HG03103 (cell line): ENCODE data around the gene C1QTNF8.

Source experiments
- ATAC-seq: cut with Tn5 transposase; IDR thresholded peaks from one replicate; pipeline ENCODE4 v1.9.1; 2021; ENCODE audit warnings: low read depth; ENCODE audit not compliant: unreplicated experiment

The C1QTNF8 gene

DNA sequence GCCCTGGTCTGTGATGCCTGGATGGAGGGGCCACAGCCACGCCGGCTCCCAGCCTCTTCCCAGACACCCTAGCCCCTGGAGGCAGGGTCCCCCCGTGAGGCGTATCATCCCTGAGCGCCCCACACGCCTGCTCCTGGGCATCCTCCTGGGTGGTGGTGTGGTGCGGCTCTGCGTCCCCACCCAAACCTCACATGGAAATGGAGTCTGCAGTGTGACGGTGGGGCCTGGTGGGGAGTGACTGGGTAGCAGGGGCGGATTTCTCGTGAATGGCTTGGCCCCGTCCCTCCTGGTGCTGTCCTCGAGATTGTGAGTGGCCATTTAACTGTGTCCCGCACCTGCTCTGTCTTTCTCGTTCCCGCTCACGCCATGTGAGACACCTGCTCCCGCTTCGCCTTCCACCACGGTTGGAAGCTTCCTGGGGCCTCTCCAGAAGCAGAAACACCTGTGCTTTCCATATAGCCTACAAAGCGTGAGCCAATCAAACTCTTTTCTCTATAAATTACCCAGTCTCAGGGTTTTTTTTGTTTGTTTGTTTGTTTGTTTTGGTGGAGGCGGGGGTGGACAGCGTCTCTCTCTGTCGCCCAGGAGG lies 29.4 kb downstream of the C1QTNF8 start:
- no peak for ATAC-seq

DNA sequence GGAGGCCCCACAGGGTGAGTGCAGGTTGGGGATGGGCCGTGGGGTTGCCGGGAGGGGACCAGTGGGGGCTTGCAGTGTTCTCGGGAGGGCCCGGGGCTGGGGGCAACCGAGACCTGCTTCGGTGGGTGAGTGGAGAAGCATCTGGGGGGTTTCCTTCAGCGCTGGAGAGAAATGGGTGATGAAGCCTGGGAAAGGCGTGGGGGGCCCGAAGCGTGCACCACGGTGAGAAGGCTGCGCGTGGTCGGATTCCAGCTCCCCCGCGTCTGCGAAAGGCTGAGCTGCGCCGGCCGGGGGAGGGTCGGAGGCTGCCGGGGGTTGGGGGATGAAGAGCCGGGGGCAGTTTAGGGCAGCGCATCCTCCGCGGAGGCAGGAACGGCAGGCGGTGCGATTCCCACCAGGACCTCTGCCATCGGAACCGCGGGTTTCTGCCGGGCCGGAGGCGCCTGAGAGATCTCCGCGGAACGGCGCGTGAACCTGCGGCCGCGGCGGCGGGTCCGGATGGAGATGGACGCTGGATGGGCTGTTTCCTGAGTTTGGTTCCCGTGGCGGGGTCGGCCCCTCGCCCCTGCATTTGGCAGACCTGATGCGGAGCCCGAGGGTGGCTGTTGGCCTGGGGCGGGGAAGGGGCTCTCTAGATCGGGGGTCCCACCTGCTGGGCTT lies 30.4 kb downstream of the C1QTNF8 start:
- ATAC-seq: no peak

DNA sequence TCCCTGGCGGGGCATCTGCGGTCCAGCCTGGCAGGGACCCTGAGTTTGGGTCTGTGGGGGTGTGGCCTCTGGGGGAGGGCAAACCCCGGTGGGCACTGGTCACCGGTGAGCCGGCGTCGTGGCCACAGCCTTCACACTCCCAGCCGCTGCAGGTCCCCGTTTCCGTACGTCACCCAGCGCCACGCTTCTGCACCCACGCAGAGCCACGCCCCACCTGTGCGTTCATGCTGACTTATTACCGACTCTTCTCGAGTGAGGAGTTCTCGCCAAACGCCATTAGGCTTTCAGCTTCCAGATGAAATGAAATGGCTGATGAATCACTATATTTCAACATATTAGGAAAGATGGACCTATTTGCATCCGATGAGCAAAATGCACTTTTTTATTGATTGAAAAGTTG lies 32.3 kb downstream of the C1QTNF8 start:
- no peak for ATAC-seq

DNA sequence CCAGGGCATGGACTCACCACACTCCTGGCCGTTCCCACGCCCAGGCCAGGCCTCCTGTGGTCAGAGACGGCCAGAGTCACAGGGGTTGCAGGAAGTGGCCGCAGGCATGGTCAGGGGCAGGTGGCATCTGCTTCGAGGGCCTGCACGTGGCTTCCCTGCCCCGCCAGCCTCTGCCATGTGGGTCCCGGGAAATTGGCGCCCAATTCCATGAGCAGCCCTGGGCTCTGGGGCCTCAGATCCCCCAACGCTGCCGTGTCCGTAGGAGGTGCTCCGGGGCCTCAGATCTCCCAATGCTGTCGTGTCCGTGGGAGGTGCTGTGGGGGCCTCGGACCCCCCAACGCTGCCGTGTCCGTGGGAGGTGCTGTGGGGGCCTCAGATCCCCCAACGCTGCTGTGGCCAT lies 33.1 kb downstream of the C1QTNF8 start:
- no peak for ATAC-seq

GRCh38 chr16:1061769-1062505 lies 34.1 kb downstream of the C1QTNF8 start:
- ATAC-seq: no peak

DNA sequence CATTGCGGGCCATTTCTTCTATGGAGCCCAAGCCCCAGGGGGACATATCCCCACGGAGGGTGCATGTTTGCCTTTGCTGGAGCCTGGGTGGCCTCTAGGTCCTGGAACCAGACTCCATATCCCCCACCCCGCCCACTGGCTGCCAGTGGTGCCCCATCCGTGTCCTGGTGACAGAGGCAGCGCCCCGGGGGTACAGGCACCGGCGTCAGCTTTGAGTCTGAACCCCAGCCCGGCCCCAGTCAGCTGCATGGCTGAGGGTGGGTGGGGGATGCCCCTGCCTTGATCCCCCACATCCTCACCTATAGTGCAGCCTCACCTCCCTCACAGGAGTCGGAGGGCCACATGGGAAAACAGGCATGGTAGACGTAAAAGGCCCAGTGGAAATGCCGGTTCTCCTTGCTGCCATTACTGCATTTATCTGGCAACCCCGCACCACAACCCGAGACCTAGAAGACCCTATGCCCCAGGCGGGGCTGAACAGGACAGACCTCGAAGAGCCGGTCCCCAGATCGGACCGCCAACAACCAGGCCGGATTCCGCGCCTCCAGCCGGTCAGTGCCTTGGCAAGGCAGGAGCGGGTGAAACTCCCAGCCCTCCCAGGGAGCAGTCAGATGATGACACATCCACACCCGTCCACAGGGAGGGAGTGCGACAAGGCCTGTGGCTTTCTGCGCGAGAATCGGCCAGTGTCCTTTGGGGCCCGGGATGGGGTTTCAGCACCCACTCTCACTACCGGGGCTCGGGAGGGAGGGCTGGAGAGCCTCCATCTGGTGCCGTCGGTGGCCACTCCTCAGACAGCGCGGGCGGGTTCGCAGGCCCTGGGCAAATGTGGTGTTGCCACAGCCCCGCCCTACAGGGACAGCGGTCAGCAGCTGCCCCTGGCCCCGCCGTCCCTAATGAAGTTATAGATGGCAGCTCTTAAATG lies 35.4 kb downstream of the C1QTNF8 start:
- no peak for ATAC-seq

DNA sequence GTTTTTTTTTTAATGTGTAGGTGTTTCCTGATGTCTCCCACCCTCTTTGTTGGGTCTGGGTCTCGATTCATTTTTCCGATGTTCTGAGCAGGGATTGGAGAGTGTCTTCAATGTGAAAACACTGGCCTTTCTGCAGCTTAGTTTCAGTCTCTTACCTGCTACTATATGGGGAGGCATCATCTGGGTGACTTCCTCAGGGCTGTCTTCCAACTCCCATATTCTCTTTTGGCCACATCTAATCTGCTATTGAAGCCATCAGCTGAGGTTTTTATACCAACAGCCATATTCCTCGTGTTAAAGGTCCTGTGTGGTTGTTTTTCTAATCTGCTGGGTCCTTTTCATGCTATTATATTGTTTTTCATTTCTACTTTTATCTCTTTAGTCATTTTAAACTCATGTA lies 36.7 kb downstream of the C1QTNF8 start:
- ATAC-seq: no peak

GRCh38 chr16:1058216-1058615 lies 37.8 kb downstream of the C1QTNF8 start:
- ATAC-seq: no peak

- ATAC-seq: no peak
Observed at GRCh38 chr16:1057252-1057932, 38.7 kb downstream of the C1QTNF8 start.

DNA sequence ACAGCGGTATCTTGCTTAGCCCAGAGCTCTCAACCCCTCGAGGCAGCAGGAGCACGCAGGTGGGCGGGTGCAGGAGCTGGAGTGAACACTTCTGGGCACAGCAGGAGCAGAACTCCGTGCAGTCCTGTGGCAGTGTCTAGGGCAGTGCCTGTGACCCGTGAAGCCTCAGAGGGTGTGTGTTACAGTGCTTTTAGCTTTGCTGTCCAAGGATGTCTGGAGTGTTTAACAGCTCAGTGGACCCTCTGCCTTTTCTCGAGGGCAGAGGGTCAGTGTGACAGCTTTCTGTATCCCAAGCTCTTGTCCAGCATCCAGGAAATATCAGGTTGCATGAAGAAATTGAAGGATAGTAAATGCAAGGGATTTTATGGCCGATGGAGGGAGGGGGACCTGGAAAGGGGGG lies 39.8 kb downstream of the C1QTNF8 start:
- no peak for ATAC-seq

DNA sequence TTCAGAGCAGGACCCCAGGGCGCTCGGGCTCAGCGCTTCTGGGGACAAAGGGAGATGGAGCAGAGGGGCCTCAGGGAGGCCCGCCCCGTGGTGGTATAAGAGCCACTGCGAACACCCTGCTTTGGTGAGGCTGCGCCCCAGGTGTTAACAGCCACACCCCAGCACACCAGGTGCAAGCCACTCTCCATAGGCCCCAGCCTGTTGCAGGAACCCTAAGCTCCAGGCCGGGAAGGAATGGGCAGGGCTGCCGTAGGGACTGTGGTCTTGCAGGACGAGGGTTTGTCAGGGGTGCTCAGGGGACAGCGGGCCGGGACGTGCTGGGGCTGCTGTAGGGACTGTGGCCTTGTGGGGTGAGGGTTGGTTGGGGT lies 40.5 kb downstream of the C1QTNF8 start:
- no peak for ATAC-seq

DNA sequence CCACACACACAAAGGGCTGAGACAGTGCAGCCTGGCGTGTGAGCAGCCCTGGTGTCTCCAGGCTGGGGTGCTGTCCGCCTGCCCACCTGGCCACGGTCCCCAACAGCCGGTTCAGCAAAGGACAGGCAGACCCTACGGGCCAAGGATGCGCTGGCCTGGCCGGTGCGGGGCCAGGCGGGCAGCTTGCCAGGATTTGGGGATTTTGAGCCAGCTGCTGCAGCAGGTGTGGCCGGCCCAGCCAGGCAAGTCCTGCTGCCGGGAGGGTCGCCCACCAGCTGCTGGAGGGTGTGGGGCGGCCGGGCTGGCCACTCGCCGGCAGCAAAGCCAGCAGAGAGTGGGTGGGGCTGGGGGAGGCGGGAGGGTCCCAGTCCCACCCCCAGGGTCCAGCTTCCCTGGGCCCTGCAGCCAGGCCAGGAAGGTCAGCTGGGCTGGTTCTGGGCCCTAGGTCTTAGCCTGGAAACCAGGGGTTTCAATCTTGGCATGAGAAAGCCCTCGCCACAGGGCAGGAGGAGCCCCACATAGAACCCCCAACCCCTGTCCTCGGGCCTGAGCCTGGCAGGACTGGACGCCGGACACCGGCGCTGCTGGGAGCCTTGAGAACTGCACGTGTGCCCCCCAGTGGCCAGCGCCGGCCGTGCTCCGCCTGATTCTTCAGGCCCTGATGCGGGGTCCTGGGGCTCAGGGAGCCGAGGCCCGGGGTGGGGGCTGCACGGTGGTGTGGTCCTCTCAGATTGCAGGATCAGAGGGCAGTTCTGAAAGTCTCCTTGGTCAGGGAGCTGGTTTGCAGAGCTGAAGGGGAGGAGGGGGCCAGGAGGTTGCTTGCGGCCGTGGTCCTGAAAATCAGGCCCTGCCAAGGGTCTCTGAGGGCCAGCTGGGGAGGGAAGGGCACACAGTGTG lies 41.1 kb downstream of the C1QTNF8 start:
- no peak for ATAC-seq

- ATAC-seq: no peak
Observed at GRCh38 chr16:1053700-1054368, 42.2 kb downstream of the C1QTNF8 start.

DNA sequence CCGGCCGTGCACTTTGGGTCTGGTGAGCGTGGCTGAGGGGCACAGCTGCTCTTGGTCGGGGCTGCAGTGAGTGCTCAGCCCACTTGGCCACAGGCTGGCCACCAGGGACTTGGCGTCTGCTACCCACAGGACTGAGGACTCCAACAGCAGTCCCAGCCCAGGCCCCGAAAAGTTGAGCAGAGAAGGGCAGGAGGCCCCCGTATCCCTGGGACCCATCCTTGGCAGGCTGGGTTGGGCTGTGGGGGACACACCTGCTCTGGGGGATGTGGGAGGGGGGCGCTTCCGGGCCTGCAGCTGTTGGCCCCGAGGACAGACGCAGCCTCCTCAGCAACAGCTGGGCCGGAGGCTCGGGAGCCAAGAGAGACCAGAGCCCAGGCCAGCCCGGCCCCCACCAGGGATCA lies 42.9 kb downstream of the C1QTNF8 start:
- no peak for ATAC-seq

DNA sequence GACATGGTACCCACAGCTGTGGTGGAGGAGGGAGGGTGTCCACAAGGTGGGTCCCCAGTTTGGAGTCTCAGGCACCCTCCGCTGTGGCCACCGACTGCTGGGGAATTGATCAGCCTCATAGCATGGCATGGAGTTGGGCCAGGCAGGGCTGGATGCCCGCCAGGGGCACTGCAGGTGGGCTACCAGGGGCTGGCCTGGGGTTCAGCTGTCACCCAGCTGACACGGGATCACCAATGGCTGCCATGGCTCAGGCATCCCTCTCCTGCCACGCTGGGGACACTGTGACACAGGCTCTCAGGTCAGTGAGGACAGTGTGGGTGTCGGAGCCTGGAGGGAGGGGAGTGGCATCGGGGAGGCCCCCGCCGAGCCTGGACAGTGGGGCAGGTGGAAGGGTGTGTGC lies 43.3 kb downstream of the C1QTNF8 start:
- ATAC-seq: no peak

DNA sequence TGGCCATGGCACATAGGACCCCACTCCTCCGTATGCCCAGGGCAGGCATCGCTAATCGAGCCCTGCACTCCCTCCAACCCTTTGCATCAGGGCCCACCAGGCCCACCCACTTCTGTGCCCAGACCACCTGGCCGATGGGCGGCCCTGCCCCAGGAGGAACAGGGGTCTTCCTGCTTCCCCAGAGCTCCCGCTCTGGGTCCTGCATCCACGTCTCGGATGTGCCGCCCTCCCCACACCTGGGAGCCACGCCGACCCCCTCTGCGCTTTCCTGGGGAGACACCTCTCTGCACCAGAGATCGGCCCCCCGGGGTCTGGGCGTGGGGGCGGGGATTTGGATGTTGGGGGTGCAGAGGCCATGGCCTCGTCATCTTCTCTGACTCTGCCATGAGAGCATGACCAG lies 44.6 kb downstream of the C1QTNF8 start:
- ATAC-seq: no peak

DNA sequence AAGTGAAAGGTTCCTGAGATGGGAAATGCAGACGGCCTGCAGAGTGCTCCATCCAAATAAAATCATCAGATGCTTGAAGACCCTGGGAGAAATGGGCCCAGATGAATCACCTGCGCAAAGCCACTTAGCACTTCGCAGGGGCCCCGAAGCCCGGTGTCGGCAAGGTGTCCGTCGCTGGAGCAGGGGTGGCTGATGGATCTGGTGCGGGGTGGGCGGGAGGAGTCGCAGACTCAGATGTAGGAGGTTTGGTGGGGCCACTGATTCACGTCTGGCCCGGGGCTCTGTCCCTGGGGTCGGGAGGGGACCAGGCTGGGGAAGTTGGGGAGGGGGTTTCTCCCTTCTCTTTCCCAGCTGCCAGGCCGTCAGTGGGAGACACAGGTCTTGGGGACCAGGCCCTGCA lies 45.1 kb downstream of the C1QTNF8 start:
- no peak for ATAC-seq

DNA sequence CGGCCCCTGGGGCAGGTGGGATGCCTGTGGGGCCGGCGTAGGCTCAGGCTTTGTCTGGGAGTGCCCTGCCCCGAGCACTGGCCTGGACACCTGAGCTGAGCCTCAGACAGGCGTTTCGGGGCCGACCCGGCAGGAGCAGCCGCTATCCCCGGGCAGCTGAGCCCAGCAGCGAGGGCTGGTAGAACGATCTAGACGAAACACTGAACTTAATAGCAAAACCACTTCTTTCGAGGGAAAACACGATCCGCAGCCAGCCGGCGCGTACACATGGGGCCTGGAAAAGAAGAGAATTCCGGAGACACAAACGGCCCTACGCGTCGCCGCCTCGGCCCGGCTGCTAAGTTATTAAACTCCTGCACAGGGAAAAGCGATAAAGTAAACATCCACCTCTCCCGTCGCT lies 45.5 kb downstream of the C1QTNF8 start:
- no peak for ATAC-seq

GRCh38 chr16:1049976-1050247 lies 46.1 kb downstream of the C1QTNF8 start:
- no peak for ATAC-seq
